HG02840 (cell line): Measurements from ENCODE around the gene GPX5.
"Not testable (repeated sequence)": the region's sequence is repeated elsewhere in the genome, so short reads cannot be mapped to it uniquely, and the experiment has no call there.

Experiments
- ATAC-seq: cut with Tn5 transposase; IDR thresholded peaks from one replicate; pipeline ENCODE4 v1.9.1; 2021; ENCODE audit warnings: mild to moderate bottlenecking, moderate library complexity, moderate number of reproducible peaks; ENCODE audit not compliant: unreplicated experiment, low FRiP score

GPX5 gene

GRCh38 chr6:28525496-28526039 is at the start of gene GPX5:
Gene GPX5, plus strand, starts transcription at chr6:28525881. Its CDS starts 133 bp downstream, at chr6:28526014.
- no peak for ATAC-seq

- no peak for ATAC-seq
Measured at GRCh38 chr6:28478518-28478917, 47.2 kb upstream of the GPX5 start.

GRCh38 chr6:28480253-28480932 is 45.3 kb upstream of the GPX5 start:
- ATAC-seq = no peak

GRCh38 chr6:28485482-28485881 is 40.2 kb upstream of the GPX5 start:
- ATAC-seq = no peak

GRCh38 chr6:28486533-28486932 is 39.1 kb upstream of the GPX5 start:
- no peak for ATAC-seq

- no peak for ATAC-seq
Measured at GRCh38 chr6:28486988-28487742, 38.5 kb upstream of the GPX5 start.

- no peak for ATAC-seq
Measured at GRCh38 chr6:28488916-28489365, 36.7 kb upstream of the GPX5 start.

- no peak for ATAC-seq
Measured at GRCh38 chr6:28489366-28490204, 36.1 kb upstream of the GPX5 start.

GRCh38 chr6:28490205-28490890 is 35.3 kb upstream of the GPX5 start:
- no peak for ATAC-seq

- no peak for ATAC-seq
Measured at GRCh38 chr6:28491984-28492317, 33.7 kb upstream of the GPX5 start.

- no peak for ATAC-seq
Measured at GRCh38 chr6:28496099-28496779, 29.4 kb upstream of the GPX5 start.

GRCh38 chr6:28497306-28497705 is 28.4 kb upstream of the GPX5 start:
- ATAC-seq = no peak

GRCh38 chr6:28497893-28498292 is 27.8 kb upstream of the GPX5 start:
- ATAC-seq = no peak

- ATAC-seq = no peak
Measured at GRCh38 chr6:28501259-28501658, 24.4 kb upstream of the GPX5 start.

GRCh38 chr6:28502136-28502535 is 23.5 kb upstream of the GPX5 start:
- not testable (repeated sequence) for ATAC-seq

GRCh38 chr6:28502709-28503305 is 22.9 kb upstream of the GPX5 start:
- not testable (repeated sequence) for ATAC-seq

- ATAC-seq = no peak
Measured at GRCh38 chr6:28505733-28506132, 19.9 kb upstream of the GPX5 start.

- ATAC-seq = no peak
Measured at GRCh38 chr6:28506807-28507475, 18.7 kb upstream of the GPX5 start.
